ENCODE measurements around the gene TTC16. TPM values are rescaled to one million over a fixed set of nuclear protein-coding genes. Genes with fewer than 3 reads are reported as not detected.

Gene TTC16, protein sequence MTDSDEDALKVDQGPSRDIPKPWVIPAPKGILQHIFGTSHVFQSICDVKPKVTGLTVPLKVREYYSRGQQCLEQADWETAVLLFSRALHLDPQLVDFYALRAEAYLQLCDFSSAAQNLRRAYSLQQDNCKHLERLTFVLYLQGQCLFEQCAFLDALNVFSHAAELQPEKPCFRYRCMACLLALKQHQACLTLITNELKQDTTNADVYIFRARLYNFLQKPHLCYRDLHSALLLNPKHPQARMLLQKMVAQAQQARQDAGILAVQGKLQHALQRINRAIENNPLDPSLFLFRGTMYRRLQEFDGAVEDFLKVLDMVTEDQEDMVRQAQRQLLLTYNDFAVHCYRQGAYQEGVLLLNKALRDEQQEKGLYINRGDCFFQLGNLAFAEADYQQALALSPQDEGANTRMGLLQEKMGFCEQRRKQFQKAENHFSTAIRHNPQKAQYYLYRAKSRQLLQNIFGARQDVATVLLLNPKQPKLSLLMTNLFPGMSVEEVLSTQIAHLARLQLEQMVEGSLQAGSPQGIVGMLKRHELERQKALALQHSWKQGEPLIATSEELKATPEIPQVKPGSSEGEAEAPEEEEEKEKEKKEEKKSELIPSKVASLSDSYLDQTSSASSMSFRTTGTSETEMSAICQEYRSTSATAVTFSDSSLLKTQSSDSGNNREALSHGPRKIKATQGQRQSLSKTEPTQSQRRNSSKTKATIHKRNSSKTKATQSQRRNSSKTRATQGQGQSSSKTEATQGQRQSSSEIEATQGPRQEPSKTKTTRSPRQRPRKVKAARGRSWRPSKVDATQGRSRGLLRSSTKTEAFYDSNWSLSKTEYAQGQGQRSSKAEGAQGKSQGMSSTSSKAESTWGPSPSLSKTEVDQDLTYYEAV
- not detected in 2 replicates for total RNA-seq (2021)
- long read RNA-seq, partial matches to known transcripts: 0 of 1 reads
- long read RNA-seq, other reads (novel, unspliced or antisense): 0 of 1 reads

DNA sequence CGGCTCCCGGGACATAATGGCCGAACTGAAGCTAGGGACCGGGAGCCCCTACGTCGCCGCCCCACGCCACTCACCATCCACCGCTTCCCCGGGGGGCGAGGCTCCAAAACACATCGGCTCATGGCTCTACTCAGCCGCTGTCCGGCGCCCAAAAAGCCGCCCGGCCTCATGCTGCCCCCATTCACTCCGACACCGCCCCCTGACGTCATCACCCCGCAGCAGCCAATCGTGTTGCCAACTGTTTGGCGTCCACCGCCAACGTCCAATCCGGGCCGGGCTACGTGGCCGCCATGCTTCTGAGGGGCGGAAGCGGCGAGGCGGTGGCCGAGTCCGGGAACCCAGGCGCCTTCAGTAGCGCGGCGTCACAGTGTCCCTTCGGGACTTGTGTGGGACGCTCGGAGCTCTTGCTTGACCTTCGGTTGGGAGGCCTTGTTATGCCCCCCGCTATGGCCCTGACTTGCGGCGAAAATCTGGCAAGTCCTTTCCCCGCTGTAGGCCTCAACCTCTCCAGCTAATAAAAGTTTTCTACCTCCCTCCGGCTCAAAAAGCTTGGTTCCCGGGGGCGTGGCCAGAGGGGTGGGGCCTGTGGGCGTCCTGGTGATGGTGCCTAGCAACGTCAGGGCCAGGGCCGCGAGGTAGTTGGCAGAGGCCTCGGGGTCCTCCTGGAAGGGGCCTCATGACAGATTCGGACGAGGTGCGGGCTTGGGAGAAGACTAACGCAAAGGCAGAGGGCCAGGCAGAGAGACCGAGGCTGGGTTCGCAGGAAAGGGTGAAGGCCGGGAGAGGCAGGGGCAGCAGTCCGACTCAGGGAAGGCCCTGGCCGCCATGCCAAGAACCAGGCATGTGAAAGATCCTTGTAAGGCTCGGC, at the start of gene TTC16, which contains the start of gene PTRH1:
TSS of gene TTC16 (plus strand) at position 610 of the 868 bp plus-strand sequence. CDS start at position 677, 67 bp downstream.
TSS of gene PTRH1 (minus strand) at position 194 of the 868 bp plus-strand sequence. CDS start at position 170, 24 bp downstream.
- no peak within 1 kb of the TSS for H4K8ac ChIP-seq (replicated peaks; ENCODE audit: insufficient read length, low read depth, low read length)
- no peak within 1 kb of the TSS for H2AK5ac ChIP-seq (ENCODE audit: insufficient read length, low read length)
- no peaks in the 10 kb centered on the region; the same call in 1 of the 2 replicates for H3K4me1 ChIP-seq (ENCODE audit: insufficient read depth, low read length)
- H2BK15ac ChIP-seq (ENCODE audit: low read depth, low read length): no peak within 1 kb of the TSS
- H3K23me2 ChIP-seq (ENCODE audit: insufficient read length, low read depth, low read length, poor library complexity, severe bottlenecking): peaks cover 13% of the 10 kb centered on the region
- no peak within 1 kb of the TSS for H3K56ac ChIP-seq (ENCODE audit: insufficient read length, low read depth, low read length)
- H2BK5ac ChIP-seq (ENCODE audit: insufficient read length, low read length): no peak within 1 kb of the TSS
- H3K4me1 Mint-ChIP-seq: peaks cover 20 to 28% of the 10 kb centered on the region in 2 experiments
- peak within 1 kb of the TSS; percentile 89 to 98 for H3K4me3 Mint-ChIP-seq
- H3K9me3 Mint-ChIP-seq: no peaks in the 10 kb centered on the region
- H4K20me1 ChIP-seq (ENCODE audit: control insufficient read depth, insufficient read depth, insufficient read length): no peaks in the 10 kb centered on the region
- no peak within 1 kb of the TSS for H3K23ac ChIP-seq (ENCODE audit: insufficient read length, low read depth, low read length)
- peaks cover 5% of the 10 kb centered on the region for H3K27me3 Mint-ChIP-seq (ENCODE audit: low read depth)
- H4K5ac ChIP-seq (ENCODE audit: insufficient read length, low read depth, low read length): no peak within 1 kb of the TSS
- H2BK12ac ChIP-seq (ENCODE audit: insufficient read length, low read depth, low read length): no peak within 1 kb of the TSS
- no peak within 1 kb of the TSS for H4K91ac ChIP-seq (ENCODE audit: insufficient read length, low read depth, low read length)
- peak; percentile 97 for DNase-seq
- TF ChIP-seq, protein P1, sequence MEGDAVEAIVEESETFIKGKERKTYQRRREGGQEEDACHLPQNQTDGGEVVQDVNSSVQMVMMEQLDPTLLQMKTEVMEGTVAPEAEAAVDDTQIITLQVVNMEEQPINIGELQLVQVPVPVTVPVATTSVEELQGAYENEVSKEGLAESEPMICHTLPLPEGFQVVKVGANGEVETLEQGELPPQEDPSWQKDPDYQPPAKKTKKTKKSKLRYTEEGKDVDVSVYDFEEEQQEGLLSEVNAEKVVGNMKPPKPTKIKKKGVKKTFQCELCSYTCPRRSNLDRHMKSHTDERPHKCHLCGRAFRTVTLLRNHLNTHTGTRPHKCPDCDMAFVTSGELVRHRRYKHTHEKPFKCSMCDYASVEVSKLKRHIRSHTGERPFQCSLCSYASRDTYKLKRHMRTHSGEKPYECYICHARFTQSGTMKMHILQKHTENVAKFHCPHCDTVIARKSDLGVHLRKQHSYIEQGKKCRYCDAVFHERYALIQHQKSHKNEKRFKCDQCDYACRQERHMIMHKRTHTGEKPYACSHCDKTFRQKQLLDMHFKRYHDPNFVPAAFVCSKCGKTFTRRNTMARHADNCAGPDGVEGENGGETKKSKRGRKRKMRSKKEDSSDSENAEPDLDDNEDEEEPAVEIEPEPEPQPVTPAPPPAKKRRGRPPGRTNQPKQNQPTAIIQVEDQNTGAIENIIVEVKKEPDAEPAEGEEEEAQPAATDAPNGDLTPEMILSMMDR (conservative IDR thresholded peaks at IDR 0.05): no peak
- H3K4ac ChIP-seq (ENCODE audit: low read depth, low read length): no peak within 1 kb of the TSS
- no peak within 1 kb of the TSS for H3T11ph ChIP-seq (ENCODE audit: low read length)
- peak within 1 kb of the TSS; percentile 31 to 97 (median 70); a peak in 4 of 7 replicates for H3K27ac Mint-ChIP-seq
- no peak within 1 kb of the TSS for H3K9ac ChIP-seq (ENCODE audit: extremely low read depth, insufficient read length, low read length)
- no peaks in the 10 kb centered on the region; a peak in 1 of 7 replicates for H3K36me3 Mint-ChIP-seq (ENCODE audit: insufficient read depth in 1 of 3, low read depth in 3 of 3)
- no peak within 1 kb of the TSS for H2BK20ac ChIP-seq (ENCODE audit: low read depth, low read length, poor library complexity, severe bottlenecking)
- H3K79me1 ChIP-seq (ENCODE audit: insufficient read depth, low read depth, low read length, poor library complexity, severe bottlenecking): no peaks in the 10 kb centered on the region
- H3K9me3 ChIP-seq (ENCODE audit: control insufficient read depth, low read depth, low read length): no peaks in the 10 kb centered on the region
- peak within 1 kb of the TSS; percentile 39 for H3K18ac ChIP-seq (ENCODE audit: insufficient read length, low read depth, low read length)
- no CpG with 5 or more reads among the region's 65 CpGs for WGBS (ENCODE audit: extremely low coverage, insufficient read length, low lambda C conversion rate)
- H3K27ac ChIP-seq (ENCODE audit: insufficient read length, low read depth, low read length): no peak within 1 kb of the TSS
- H3K4me2 ChIP-seq (ENCODE audit: insufficient read depth, insufficient read length, low read length): peak within 1 kb of the TSS; percentile 77
- no peaks in the 10 kb centered on the region for H3K79me2 ChIP-seq (ENCODE audit: insufficient read depth, low read length)
- no peak within 1 kb of the TSS for H2BK120ac ChIP-seq (ENCODE audit: low read depth, low read length, poor library complexity, severe bottlenecking)
- H3K27me3 ChIP-seq (ENCODE audit: insufficient read depth, low read length): no peaks in the 10 kb centered on the region
- peak within 1 kb of the TSS; percentile 89 for H2AFZ ChIP-seq (ENCODE audit: low read length)
- peak within 1 kb of the TSS; percentile 74 for H3K14ac ChIP-seq (ENCODE audit: insufficient read depth, low read length)
